ENCODE data around the gene DVL3. TPM values are rescaled to one million over a fixed set of nuclear protein-coding genes. Genes with fewer than 3 reads are reported as not detected.
A peak's percentile ranks its signal among the peaks of the same experiment; 100 is the strongest.
"Not testable (repeated sequence)": the region's sequence is repeated elsewhere in the genome, so short reads cannot be mapped to it uniquely, and the experiment has no call there.

The DVL3 gene
- polyA plus RNA-seq, 1 donor from 2014 or later, result 78.9 TPM

GRCh38 chr3:184157206-184157605 is 2.0 kb downstream of the DVL3 start:
- H3K9ac ChIP-seq (ENCODE audit: low read length), result peak overlapping the region; percentile 92
- H3K9me2 ChIP-seq (ENCODE audit: insufficient read depth, low read length), result no peaks in the 10 kb centered on the region
- no peaks in the 10 kb centered on the region for H4K20me1 ChIP-seq (ENCODE audit: insufficient read depth)
- H2AFZ ChIP-seq (ENCODE audit: low read depth, low read length), result no peak overlapping the region
- H3K27me3 ChIP-seq (ENCODE audit: insufficient read depth, low read depth, low read length), result no peaks in the 10 kb centered on the region
- peaks cover 52% of the 10 kb centered on the region for H3K79me2 ChIP-seq (replicated peaks; ENCODE audit: insufficient read depth, low read length)
- TF ChIP-seq, protein P1, sequence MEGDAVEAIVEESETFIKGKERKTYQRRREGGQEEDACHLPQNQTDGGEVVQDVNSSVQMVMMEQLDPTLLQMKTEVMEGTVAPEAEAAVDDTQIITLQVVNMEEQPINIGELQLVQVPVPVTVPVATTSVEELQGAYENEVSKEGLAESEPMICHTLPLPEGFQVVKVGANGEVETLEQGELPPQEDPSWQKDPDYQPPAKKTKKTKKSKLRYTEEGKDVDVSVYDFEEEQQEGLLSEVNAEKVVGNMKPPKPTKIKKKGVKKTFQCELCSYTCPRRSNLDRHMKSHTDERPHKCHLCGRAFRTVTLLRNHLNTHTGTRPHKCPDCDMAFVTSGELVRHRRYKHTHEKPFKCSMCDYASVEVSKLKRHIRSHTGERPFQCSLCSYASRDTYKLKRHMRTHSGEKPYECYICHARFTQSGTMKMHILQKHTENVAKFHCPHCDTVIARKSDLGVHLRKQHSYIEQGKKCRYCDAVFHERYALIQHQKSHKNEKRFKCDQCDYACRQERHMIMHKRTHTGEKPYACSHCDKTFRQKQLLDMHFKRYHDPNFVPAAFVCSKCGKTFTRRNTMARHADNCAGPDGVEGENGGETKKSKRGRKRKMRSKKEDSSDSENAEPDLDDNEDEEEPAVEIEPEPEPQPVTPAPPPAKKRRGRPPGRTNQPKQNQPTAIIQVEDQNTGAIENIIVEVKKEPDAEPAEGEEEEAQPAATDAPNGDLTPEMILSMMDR (IDR thresholded peaks at IDR 0.05; ENCODE audit: poor library complexity, severe bottlenecking), result no peak
- TF ChIP-seq RAD21 (conservative IDR thresholded peaks at IDR 0.05), result no peak
- TF ChIP-seq EZH2 (IDR thresholded peaks at IDR 0.05; ENCODE audit: borderline replicate concordance, insufficient read depth, low read length, poor library complexity, severe bottlenecking), result no peak
- TF ChIP-seq MXI1 (conservative IDR thresholded peaks at IDR 0.05; ENCODE audit: poor library complexity, severe bottlenecking), result no peak
- no peak for TF ChIP-seq SMC3 (conservative IDR thresholded peaks at IDR 0.05; ENCODE audit: poor library complexity)
- TF ChIP-seq, protein P2, sequence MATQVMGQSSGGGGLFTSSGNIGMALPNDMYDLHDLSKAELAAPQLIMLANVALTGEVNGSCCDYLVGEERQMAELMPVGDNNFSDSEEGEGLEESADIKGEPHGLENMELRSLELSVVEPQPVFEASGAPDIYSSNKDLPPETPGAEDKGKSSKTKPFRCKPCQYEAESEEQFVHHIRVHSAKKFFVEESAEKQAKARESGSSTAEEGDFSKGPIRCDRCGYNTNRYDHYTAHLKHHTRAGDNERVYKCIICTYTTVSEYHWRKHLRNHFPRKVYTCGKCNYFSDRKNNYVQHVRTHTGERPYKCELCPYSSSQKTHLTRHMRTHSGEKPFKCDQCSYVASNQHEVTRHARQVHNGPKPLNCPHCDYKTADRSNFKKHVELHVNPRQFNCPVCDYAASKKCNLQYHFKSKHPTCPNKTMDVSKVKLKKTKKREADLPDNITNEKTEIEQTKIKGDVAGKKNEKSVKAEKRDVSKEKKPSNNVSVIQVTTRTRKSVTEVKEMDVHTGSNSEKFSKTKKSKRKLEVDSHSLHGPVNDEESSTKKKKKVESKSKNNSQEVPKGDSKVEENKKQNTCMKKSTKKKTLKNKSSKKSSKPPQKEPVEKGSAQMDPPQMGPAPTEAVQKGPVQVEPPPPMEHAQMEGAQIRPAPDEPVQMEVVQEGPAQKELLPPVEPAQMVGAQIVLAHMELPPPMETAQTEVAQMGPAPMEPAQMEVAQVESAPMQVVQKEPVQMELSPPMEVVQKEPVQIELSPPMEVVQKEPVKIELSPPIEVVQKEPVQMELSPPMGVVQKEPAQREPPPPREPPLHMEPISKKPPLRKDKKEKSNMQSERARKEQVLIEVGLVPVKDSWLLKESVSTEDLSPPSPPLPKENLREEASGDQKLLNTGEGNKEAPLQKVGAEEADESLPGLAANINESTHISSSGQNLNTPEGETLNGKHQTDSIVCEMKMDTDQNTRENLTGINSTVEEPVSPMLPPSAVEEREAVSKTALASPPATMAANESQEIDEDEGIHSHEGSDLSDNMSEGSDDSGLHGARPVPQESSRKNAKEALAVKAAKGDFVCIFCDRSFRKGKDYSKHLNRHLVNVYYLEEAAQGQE (IDR thresholded peaks at IDR 0.05; ENCODE audit: borderline replicate concordance), result no peak
- H3K27ac ChIP-seq (ENCODE audit: low read length), result peak overlapping the region; percentile 89
- H3K4me3 ChIP-seq (ENCODE audit: low read length), result peak overlapping the region; percentile 97
- H3K36me3 ChIP-seq (ENCODE audit: insufficient read depth, low read length), result no peaks in the 10 kb centered on the region
- peaks cover 3% of the 10 kb centered on the region for H3F3A ChIP-seq (ENCODE audit: insufficient read depth, low read length, poor library complexity, severe bottlenecking)
- H3K4me2 ChIP-seq (ENCODE audit: low read length), result peak overlapping the region; percentile 94
- no peaks in the 10 kb centered on the region for H3K9me3 ChIP-seq (ENCODE audit: low read length)

DNA sequence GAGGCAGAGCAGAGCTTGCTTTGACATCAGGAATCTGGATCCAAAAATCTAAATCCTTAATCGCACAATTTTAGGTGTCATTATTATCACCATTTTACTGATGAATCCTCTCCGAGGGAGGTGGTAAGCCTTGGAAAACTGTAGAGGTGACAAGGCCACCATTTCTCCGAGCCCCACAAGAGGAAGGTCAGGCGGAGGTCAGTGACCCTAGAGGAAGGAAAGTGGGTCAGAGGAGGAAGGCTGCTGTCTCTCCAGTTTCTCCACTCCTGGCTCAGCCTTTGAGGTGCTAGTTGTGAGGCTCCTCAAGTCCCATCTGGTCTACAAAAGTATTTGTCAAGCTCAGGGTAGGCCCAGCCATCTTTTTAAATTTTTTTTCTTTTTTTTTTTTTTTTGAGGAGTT is 3.2 kb downstream of the DVL3 start:
- H3K79me2 ChIP-seq (replicated peaks; ENCODE audit: insufficient read depth, low read length), result peaks cover 55% of the 10 kb centered on the region
- H3K9ac ChIP-seq (ENCODE audit: low read length), result no peak overlapping the region
- no peak overlapping the region for H3K27ac ChIP-seq (ENCODE audit: low read length)
- no peaks in the 10 kb centered on the region for H3K9me3 ChIP-seq (ENCODE audit: low read length)
- H3K36me3 ChIP-seq (ENCODE audit: insufficient read depth, low read length), result no peaks in the 10 kb centered on the region
- H3K27me3 ChIP-seq (ENCODE audit: insufficient read depth, low read depth, low read length), result no peaks in the 10 kb centered on the region
- H3K9me2 ChIP-seq (ENCODE audit: insufficient read depth, low read length), result no peaks in the 10 kb centered on the region
- no peak overlapping the region for H2AFZ ChIP-seq (ENCODE audit: low read depth, low read length)
- peak overlapping the region; percentile 97 for H3K4me3 ChIP-seq (ENCODE audit: low read length)
- no peak overlapping the region for H3K4me2 ChIP-seq (ENCODE audit: low read length)
- TF ChIP-seq EP300 (conservative IDR thresholded peaks at IDR 0.05; ENCODE audit: poor library complexity, severe bottlenecking) (no peak), EZH2 (IDR thresholded peaks at IDR 0.05; ENCODE audit: borderline replicate concordance, insufficient read depth, low read length, poor library complexity, severe bottlenecking) (no peak), MXI1 (conservative IDR thresholded peaks at IDR 0.05; ENCODE audit: poor library complexity, severe bottlenecking) (no peak)
- peaks cover 3% of the 10 kb centered on the region for H3F3A ChIP-seq (ENCODE audit: insufficient read depth, low read length, poor library complexity, severe bottlenecking)
- no peaks in the 10 kb centered on the region for H4K20me1 ChIP-seq (ENCODE audit: insufficient read depth)

DNA sequence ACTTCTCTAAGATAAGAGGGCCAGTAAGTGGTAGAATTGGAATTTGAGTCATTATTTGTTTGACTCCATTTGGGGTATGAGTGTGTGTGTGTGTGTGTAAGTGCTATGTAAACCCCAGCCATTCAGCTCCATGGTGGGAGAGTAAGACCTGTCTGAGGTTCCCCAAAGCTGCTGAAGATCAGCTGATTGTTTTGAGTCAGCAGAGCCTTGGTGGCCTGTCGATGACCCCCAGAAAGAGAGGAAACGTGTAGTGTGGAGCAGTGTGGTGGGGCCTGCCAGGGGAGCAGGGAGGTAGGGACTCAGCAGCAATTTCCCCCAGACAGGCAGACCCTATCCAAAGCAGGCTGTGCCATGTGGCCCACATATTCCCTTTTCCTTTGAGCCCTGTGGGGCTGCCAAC is 5.3 kb downstream of the DVL3 start:
- Histone ChIP-seq H3K9ac (ENCODE audit: low read length) (no peak overlapping the region), H3K4me2 (ENCODE audit: low read length) (no peak overlapping the region), H3K9me2 (ENCODE audit: insufficient read depth, low read length) (no peaks in the 10 kb centered on the region), H3K79me2 (replicated peaks; ENCODE audit: insufficient read depth, low read length) (peaks cover 52% of the 10 kb centered on the region), H3K4me3 (ENCODE audit: low read length) (no peak overlapping the region), H3F3A (ENCODE audit: insufficient read depth, low read length, poor library complexity, severe bottlenecking) (peaks cover 3% of the 10 kb centered on the region), H2AFZ (ENCODE audit: low read depth, low read length) (no peak overlapping the region), H3K9me3 (ENCODE audit: low read length) (no peaks in the 10 kb centered on the region), H3K27ac (ENCODE audit: low read length) (no peak overlapping the region), H3K27me3 (ENCODE audit: insufficient read depth, low read depth, low read length) (no peaks in the 10 kb centered on the region), H3K36me3 (ENCODE audit: insufficient read depth, low read length) (peaks cover 6% of the 10 kb centered on the region), H4K20me1 (ENCODE audit: insufficient read depth) (no peaks in the 10 kb centered on the region)
- TF ChIP-seq, protein P2 (IDR thresholded peaks at IDR 0.05; ENCODE audit: borderline replicate concordance), result no peak
- TF ChIP-seq POLR2AphosphoS5 (IDR thresholded peaks at IDR 0.05) (no peak), EP300 (conservative IDR thresholded peaks at IDR 0.05; ENCODE audit: poor library complexity, severe bottlenecking) (no peak), SMC3 (conservative IDR thresholded peaks at IDR 0.05; ENCODE audit: poor library complexity) (no peak), MXI1 (conservative IDR thresholded peaks at IDR 0.05; ENCODE audit: poor library complexity, severe bottlenecking) (no peak)

- H3K27ac ChIP-seq (ENCODE audit: low read length); H4K20me1 ChIP-seq (ENCODE audit: insufficient read depth); H3K4me2 ChIP-seq (ENCODE audit: low read length); H3K9me3 ChIP-seq (ENCODE audit: low read length); H3K9ac ChIP-seq (ENCODE audit: low read length); H3F3A ChIP-seq (ENCODE audit: insufficient read depth, low read length, poor library complexity, severe bottlenecking); H3K27me3 ChIP-seq (ENCODE audit: insufficient read depth, low read depth, low read length); H2AFZ ChIP-seq (ENCODE audit: low read depth, low read length); H3K4me3 ChIP-seq (ENCODE audit: low read length); H3K9me2 ChIP-seq (ENCODE audit: insufficient read depth, low read length): not testable (repeated sequence)
- H3K36me3 ChIP-seq (ENCODE audit: insufficient read depth, low read length), result peaks cover 11% of the 10 kb centered on the region
- peaks cover 33% of the 10 kb centered on the region for H3K79me2 ChIP-seq (replicated peaks; ENCODE audit: insufficient read depth, low read length)
Measured at GRCh38 chr3:184162571-184163070, 7.4 kb downstream of the DVL3 start.

All from neural cell (in vitro differentiated cells).